ENCODE data around the gene RPL10. TPM values are rescaled to one million over a fixed set of nuclear protein-coding genes. Genes with fewer than 3 reads are reported as not detected.

The RPL10 gene
- total and polyA plus RNA-seq, 2 donors (not counting 3 experiments of a cell fraction or from before 2014, with no cell fraction given) = 2,493 to 7,586 TPM

GRCh38 chrX:154441564-154441963 is 43.4 kb downstream of the RPL10 start:
- FAIRE-seq (no peak), DNase-seq (ENCODE audit: low read depth, low spot score) (no peak)
- Histone ChIP-seq H3K79me2 (ENCODE audit: control insufficient read depth, insufficient read depth, low read length) (peaks cover 64% of the 10 kb centered on the region), H3K4me2 (ENCODE audit: insufficient read depth, low read length) (no peak overlapping the region), H3K9ac (replicated peaks; ENCODE audit: extremely low read depth, insufficient read depth, low read length) (no peak overlapping the region), H3K4me3 (replicated peaks in 1 of 3; ENCODE audit: insufficient read depth in 1 of 3, low read depth in 1 of 3, low read length in 3 of 3) (no peak overlapping the region), H3K36me3 (ENCODE audit: control insufficient read depth in 2 of 2, extremely low read depth in 1 of 2, insufficient read depth in 2 of 2, low read length in 2 of 2) (peaks cover 4 to 25% of the 10 kb centered on the region in 2 experiments), H4K20me1 (replicated peaks; ENCODE audit: control insufficient read depth, extremely low read depth, insufficient read depth, low read length) (no peaks in the 10 kb centered on the region), H2AFZ (ENCODE audit: low read depth, low read length) (no peak overlapping the region), H3K27ac (ENCODE audit: insufficient read depth, low read depth, low read length) (no peak overlapping the region), H3K9me3 (replicated peaks; ENCODE audit: control insufficient read depth, insufficient read depth, low read length) (no peaks in the 10 kb centered on the region), H3K9me1 (replicated peaks; ENCODE audit: control insufficient read depth, extremely low read depth, insufficient read depth, low read length) (no peaks in the 10 kb centered on the region), H3K27me3 (ENCODE audit: control insufficient read depth in 2 of 2, insufficient read depth in 2 of 2, low read length in 2 of 2) (no peaks in the 10 kb centered on the region), H3K4me1 (ENCODE audit: control insufficient read depth, extremely low read depth, insufficient read depth, low read length) (peaks cover 15% of the 10 kb centered on the region)
- CTCF ChIA-PET = interaction anchor here (1.4 kb wide), 1 partner anchor 14 kb away, joined by 3 read pairs; no protein-coding TSS in a partner anchor
- TF ChIP-seq GATA2 (IDR thresholded peaks at IDR 0.05; ENCODE audit: insufficient read depth, insufficient read length, low read depth, low read length) = no peak
- TF ChIP-seq JUN (IDR thresholded peaks at IDR 0.05; ENCODE audit: borderline replicate concordance, insufficient read depth, insufficient read length, low read depth) = no peak
- no peak for TF ChIP-seq MAX (IDR thresholded peaks at IDR 0.05; ENCODE audit: insufficient read depth, insufficient read length)
- TF ChIP-seq FOS (IDR thresholded peaks at IDR 0.05; ENCODE audit: borderline replicate concordance, insufficient read depth, low read length) = no peak
- TF ChIP-seq EZH2 (IDR thresholded peaks at IDR 0.05; ENCODE audit: borderline replicate concordance, low read depth, low read length, severe bottlenecking) = no peak
- no peak for TF ChIP-seq MYC (IDR thresholded peaks at IDR 0.05; ENCODE audit: low read depth, low read length)
- TF ChIP-seq POLR2A (IDR thresholded peaks at IDR 0.05; ENCODE audit: low read depth, low read length) = no peak
- no peak for TF ChIP-seq POLR2AphosphoS5 (IDR thresholded peaks at IDR 0.05; ENCODE audit: insufficient read depth, low read depth, low read length)
- TF ChIP-seq, protein P1, sequence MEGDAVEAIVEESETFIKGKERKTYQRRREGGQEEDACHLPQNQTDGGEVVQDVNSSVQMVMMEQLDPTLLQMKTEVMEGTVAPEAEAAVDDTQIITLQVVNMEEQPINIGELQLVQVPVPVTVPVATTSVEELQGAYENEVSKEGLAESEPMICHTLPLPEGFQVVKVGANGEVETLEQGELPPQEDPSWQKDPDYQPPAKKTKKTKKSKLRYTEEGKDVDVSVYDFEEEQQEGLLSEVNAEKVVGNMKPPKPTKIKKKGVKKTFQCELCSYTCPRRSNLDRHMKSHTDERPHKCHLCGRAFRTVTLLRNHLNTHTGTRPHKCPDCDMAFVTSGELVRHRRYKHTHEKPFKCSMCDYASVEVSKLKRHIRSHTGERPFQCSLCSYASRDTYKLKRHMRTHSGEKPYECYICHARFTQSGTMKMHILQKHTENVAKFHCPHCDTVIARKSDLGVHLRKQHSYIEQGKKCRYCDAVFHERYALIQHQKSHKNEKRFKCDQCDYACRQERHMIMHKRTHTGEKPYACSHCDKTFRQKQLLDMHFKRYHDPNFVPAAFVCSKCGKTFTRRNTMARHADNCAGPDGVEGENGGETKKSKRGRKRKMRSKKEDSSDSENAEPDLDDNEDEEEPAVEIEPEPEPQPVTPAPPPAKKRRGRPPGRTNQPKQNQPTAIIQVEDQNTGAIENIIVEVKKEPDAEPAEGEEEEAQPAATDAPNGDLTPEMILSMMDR (IDR thresholded peaks at IDR 0.05; ENCODE audit: extremely low read depth in 1 of 2, insufficient read depth in 1 of 2, low read depth in 1 of 2, low read length in 2 of 2) = no peak
- intact Hi-C loops (cut with micrococcal nuclease) = loop anchor here (5.0 kb wide), 2 partner anchors 34 to 36 kb away; partner anchors contain the start of genes DNASE1L1 and LAGE3
- BruUV-seq (replicated peaks) = no TSS peak
- POLR2A ChIA-PET = no interaction called here
- dilution Hi-C loops (cut with MboI; ENCODE audit: extremely low pct_ligation_motif_present, low sequenced_read_pairs) = no loop called here

Data from endothelial cell of umbilical vein (primary cell).